ENCODE measurements around the gene CDKL1. TPM values are rescaled to one million over a fixed set of nuclear protein-coding genes. Genes with fewer than 3 reads are reported as not detected.
A peak's percentile ranks its signal among the peaks of the same experiment; 100 is the strongest.

Gene CDKL1
- total and polyA plus RNA-seq, 2 of the 13 experiments (the other 11 are each of a cell fraction or from before 2014, with no cell fraction given), result 4.4 to 5.1 TPM

DNA sequence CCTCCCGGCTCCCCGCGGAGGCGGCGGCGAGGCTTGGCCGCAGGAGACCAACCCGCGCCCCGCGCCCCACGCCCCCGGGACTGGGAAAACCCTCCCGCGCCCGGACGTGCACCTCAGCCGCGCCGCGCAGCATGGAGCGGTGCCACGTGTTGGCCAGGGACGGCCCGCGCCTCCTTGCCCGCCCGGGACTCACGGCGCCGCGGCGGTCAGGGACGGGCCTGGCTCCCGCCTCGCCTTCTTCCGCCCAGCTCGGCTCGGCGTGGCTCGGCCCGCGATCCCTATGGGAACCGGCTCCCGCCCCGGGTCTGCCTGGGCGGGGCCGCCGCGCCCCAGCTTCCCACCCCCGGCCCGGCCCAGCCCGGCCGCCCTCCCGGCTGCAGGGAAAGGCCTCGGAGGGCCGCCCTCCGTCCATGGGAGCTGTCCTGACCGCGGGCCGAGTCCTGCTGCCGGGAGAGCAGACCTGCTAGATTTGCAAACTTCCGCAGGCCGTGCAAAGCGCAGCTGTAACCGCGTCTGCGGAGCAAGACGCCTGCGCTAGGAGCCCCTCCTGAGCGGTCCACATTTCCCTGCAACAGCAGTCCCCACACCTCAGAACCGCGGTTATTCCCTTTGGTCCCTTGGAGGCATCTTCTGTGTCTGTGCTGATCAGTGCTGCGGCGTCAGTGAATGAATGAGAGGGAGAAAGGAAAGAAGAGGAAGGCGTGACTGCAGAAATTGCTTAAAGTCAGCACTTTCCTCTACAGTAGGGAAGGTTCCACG, at the start of gene CDKL1 (continued):
- TF ChIP-seq PRDM15 (CRISPR knock-in tag; IDR thresholded peaks at IDR 0.05), result peak; percentile 65; the same call in 1 of the 2 replicates
- no peak for TF ChIP-seq POLR2AphosphoS2 (IDR thresholded peaks at IDR 0.05; ENCODE audit: low read depth, low read length)
- TF ChIP-seq GFI1 (CRISPR knock-in tag; IDR thresholded peaks at IDR 0.05; ENCODE audit: borderline replicate concordance), result no peak
- TF ChIP-seq ISL2 (CRISPR knock-in tag; IDR thresholded peaks at IDR 0.05), result no peak
- no peak for TF ChIP-seq ZKSCAN1 (IDR thresholded peaks at IDR 0.05; ENCODE audit: low read length)
- TF ChIP-seq ZSCAN12 (CRISPR knock-in tag; IDR thresholded peaks at IDR 0.05), result 0 out of 2 replicates have a peak, but pooled peaks have one; percentile 21
- TF ChIP-seq, protein P1, sequence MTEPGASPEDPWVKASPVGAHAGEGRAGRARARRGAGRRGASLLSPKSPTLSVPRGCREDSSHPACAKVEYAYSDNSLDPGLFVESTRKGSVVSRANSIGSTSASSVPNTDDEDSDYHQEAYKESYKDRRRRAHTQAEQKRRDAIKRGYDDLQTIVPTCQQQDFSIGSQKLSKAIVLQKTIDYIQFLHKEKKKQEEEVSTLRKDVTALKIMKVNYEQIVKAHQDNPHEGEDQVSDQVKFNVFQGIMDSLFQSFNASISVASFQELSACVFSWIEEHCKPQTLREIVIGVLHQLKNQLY (CRISPR knock-in tag; IDR thresholded peaks at IDR 0.05), result no peak
- TF ChIP-seq, protein P2, sequence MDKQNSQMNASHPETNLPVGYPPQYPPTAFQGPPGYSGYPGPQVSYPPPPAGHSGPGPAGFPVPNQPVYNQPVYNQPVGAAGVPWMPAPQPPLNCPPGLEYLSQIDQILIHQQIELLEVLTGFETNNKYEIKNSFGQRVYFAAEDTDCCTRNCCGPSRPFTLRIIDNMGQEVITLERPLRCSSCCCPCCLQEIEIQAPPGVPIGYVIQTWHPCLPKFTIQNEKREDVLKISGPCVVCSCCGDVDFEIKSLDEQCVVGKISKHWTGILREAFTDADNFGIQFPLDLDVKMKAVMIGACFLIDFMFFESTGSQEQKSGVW (CRISPR knock-in tag; IDR thresholded peaks at IDR 0.05; ENCODE audit: borderline replicate concordance), result no peak
- 0 out of 2 replicates have a peak, but pooled peaks have one; percentile 57 for TF ChIP-seq ZNF235 (CRISPR knock-in tag; IDR thresholded peaks at IDR 0.05; ENCODE audit: borderline replicate concordance)
- TF ChIP-seq ZNF616 (CRISPR knock-in tag; IDR thresholded peaks at IDR 0.05; ENCODE audit: low read depth), result peak; percentile 41; the same call in 1 of the 2 replicates
- peak; percentile 91 for TF ChIP-seq YEATS4 (CRISPR knock-in tag; IDR thresholded peaks at IDR 0.05; ENCODE audit: borderline replicate concordance)
- TF ChIP-seq, protein P3, sequence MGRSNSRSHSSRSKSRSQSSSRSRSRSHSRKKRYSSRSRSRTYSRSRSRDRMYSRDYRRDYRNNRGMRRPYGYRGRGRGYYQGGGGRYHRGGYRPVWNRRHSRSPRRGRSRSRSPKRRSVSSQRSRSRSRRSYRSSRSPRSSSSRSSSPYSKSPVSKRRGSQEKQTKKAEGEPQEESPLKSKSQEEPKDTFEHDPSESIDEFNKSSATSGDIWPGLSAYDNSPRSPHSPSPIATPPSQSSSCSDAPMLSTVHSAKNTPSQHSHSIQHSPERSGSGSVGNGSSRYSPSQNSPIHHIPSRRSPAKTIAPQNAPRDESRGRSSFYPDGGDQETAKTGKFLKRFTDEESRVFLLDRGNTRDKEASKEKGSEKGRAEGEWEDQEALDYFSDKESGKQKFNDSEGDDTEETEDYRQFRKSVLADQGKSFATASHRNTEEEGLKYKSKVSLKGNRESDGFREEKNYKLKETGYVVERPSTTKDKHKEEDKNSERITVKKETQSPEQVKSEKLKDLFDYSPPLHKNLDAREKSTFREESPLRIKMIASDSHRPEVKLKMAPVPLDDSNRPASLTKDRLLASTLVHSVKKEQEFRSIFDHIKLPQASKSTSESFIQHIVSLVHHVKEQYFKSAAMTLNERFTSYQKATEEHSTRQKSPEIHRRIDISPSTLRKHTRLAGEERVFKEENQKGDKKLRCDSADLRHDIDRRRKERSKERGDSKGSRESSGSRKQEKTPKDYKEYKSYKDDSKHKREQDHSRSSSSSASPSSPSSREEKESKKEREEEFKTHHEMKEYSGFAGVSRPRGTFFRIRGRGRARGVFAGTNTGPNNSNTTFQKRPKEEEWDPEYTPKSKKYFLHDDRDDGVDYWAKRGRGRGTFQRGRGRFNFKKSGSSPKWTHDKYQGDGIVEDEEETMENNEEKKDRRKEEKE (IDR thresholded peaks at IDR 0.05), result no peak
- TF ChIP-seq, protein P4, sequence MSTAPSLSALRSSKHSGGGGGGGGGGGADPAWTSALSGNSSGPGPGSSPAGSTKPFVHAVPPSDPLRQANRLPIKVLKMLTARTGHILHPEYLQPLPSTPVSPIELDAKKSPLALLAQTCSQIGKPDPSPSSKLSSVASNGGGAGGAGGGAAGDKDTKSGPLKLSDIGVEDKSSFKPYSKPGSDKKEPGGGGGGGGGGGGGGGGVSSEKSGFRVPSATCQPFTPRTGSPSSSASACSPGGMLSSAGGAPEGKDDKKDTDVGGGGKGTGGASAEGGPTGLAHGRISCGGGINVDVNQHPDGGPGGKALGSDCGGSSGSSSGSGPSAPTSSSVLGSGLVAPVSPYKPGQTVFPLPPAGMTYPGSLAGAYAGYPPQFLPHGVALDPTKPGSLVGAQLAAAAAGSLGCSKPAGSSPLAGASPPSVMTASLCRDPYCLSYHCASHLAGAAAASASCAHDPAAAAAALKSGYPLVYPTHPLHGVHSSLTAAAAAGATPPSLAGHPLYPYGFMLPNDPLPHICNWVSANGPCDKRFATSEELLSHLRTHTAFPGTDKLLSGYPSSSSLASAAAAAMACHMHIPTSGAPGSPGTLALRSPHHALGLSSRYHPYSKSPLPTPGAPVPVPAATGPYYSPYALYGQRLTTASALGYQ (CRISPR knock-in tag; IDR thresholded peaks at IDR 0.05), result no peak
- TF ChIP-seq MIXL1 (CRISPR knock-in tag; IDR thresholded peaks at IDR 0.05), result no peak
- TF ChIP-seq ZNF143 (CRISPR knock-in tag; IDR thresholded peaks at IDR 0.05), result peak; percentile 23; the same call in 1 of the 2 replicates
- no peak for TF ChIP-seq HOXA9 (CRISPR knock-in tag; IDR thresholded peaks at IDR 0.05; ENCODE audit: borderline replicate concordance)
- TF ChIP-seq, protein P5, sequence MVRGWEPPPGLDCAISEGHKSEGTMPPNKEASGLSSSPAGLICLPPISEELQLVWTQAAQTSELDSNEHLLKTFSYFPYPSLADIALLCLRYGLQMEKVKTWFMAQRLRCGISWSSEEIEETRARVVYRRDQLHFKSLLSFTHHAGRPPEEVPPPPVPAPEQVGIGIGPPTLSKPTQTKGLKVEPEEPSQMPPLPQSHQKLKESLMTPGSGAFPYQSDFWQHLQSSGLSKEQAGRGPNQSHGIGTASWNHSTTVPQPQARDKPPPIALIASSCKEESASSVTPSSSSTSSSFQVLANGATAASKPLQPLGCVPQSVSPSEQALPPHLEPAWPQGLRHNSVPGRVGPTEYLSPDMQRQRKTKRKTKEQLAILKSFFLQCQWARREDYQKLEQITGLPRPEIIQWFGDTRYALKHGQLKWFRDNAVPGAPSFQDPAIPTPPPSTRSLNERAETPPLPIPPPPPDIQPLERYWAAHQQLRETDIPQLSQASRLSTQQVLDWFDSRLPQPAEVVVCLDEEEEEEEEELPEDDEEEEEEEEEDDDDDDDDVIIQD (CRISPR knock-in tag; IDR thresholded peaks at IDR 0.05; ENCODE audit: low read depth), result no peak
- TF ChIP-seq SATB2 (CRISPR knock-in tag; IDR thresholded peaks at IDR 0.05), result peak; percentile 87
